SK-N-SH treated with all-trans-retinoic acid at 6 μM for 48 hours (cell line): Measurements from ENCODE around the gene CHID1.

Source experiments
- ATAC-seq: fragments of 200-7000 bp; cut with Tn5 transposase; 3 replicates; pipeline ENCODE4 v1.9.1; 2020; ENCODE audit warnings: mild to moderate bottlenecking, moderate library complexity
- ARNTL ChIP-seq: fragments of 450-650 bp; formaldehyde crosslinking; IDR thresholded peaks from 2 replicates; pipeline ENCODE4 v1.5.0; 2020; ENCODE audit warnings: low read depth, mild to moderate bottlenecking, moderate library complexity, borderline replicate concordance
- BACH2 ChIP-seq: fragments of 250-450 bp; sonication (Bioruptor Pico); IDR thresholded peaks from 2 replicates; pipeline ENCODE4 v1.9.0; 2021; ENCODE audit warnings: mild to moderate bottlenecking, borderline replicate concordance
- CREB5 ChIP-seq: fragments of 250-450 bp; sonication (Bioruptor Pico); IDR thresholded peaks from 2 replicates; pipeline ENCODE4 v1.5.1; 2020; ENCODE audit warnings: low read depth, mild to moderate bottlenecking, moderate library complexity
- CSRNP3 ChIP-seq: fragments of 250-450 bp; sonication (Bioruptor Pico); IDR thresholded peaks from 2 replicates; pipeline ENCODE4 v1.5.1; 2021; ENCODE audit warnings: mild to moderate bottlenecking, moderate library complexity
- ESRRG ChIP-seq: fragments of 250-450 bp; sonication (Bioruptor Pico); IDR thresholded peaks from 2 replicates; pipeline ENCODE4 v1.6.1; 2021; ENCODE audit warnings: mild to moderate bottlenecking
- GLIS3 ChIP-seq: fragments of 250-450 bp; sonication (Bioruptor Pico); IDR thresholded peaks from 2 replicates; pipeline ENCODE4 v1.5.0; 2020; ENCODE audit warnings: mild to moderate bottlenecking, moderate library complexity
- ISL1 ChIP-seq: fragments of 250-450 bp; sonication (Bioruptor Pico); IDR thresholded peaks from 2 replicates; pipeline ENCODE4 v2.1.2; 2022; ENCODE audit warnings: mild to moderate bottlenecking, moderate library complexity
- PPARA ChIP-seq: fragments of 250-450 bp; sonication (Bioruptor Pico); IDR thresholded peaks from 2 replicates; pipeline ENCODE4 v1.5.0; 2020; ENCODE audit warnings: mild to moderate bottlenecking, borderline replicate concordance
- RARB ChIP-seq: fragments of 250-450 bp; sonication (Bioruptor Pico); IDR thresholded peaks from 2 replicates; pipeline ENCODE4 v1.8.0; 2021; ENCODE audit warnings: mild to moderate bottlenecking, moderate library complexity
- SNAI2 ChIP-seq: fragments of 250-450 bp; sonication (Bioruptor Pico); IDR thresholded peaks from 2 replicates; pipeline ENCODE4 v1.5.0; 2020; ENCODE audit warnings: mild to moderate bottlenecking, moderate library complexity
- TOX ChIP-seq: fragments of 250-450 bp; sonication (Bioruptor Pico); IDR thresholded peaks from 2 replicates; pipeline ENCODE4 v1.8.0; 2021; ENCODE audit warnings: mild to moderate bottlenecking, moderate library complexity, borderline replicate concordance
- ZC3H10 ChIP-seq: fragments of 250-450 bp; sonication (Bioruptor Pico); IDR thresholded peaks from 2 replicates; pipeline ENCODE4 v1.5.1; 2021; ENCODE audit warnings: mild to moderate bottlenecking, moderate library complexity
- ZFP30 ChIP-seq: fragments of 450-650 bp; formaldehyde crosslinking; IDR thresholded peaks from 2 replicates; pipeline ENCODE4 v1.5.0; 2022; ENCODE audit warnings: mild to moderate bottlenecking, moderate library complexity
- ZNF565 ChIP-seq: fragments of 450-650 bp; formaldehyde crosslinking; conservative IDR thresholded peaks from 2 replicates; pipeline ENCODE4 v1.5.0; 2020; ENCODE audit warnings: low read depth, mild to moderate bottlenecking, moderate library complexity
- ZNF70 ChIP-seq: fragments of 450-650 bp; formaldehyde crosslinking; IDR thresholded peaks from 2 replicates; pipeline ENCODE4 v1.5.0; 2020; ENCODE audit warnings: mild to moderate bottlenecking, moderate library complexity
- ZNF8 ChIP-seq: fragments of 450-650 bp; formaldehyde crosslinking; IDR thresholded peaks from 2 replicates; pipeline ENCODE4 v1.5.0; 2020; ENCODE audit warnings: mild to moderate bottlenecking, moderate library complexity
- TF ChIP-seq, protein P1 (sequence below): fragments of 250-450 bp; sonication (Bioruptor Pico); IDR thresholded peaks from 2 replicates; pipeline ENCODE4 v1.5.0; 2020; ENCODE audit warnings: mild to moderate bottlenecking, moderate library complexity
- TF ChIP-seq, protein P2 (sequence below): fragments of 250-450 bp; sonication (Bioruptor Pico); IDR thresholded peaks from 2 replicates; pipeline ENCODE4 v1.8.0; 2021; ENCODE audit warnings: low read depth, mild to moderate bottlenecking, moderate library complexity, borderline replicate concordance

The CHID1 gene

GRCh38 chr11:883527-883926, 27.1 kb downstream of the CHID1 start:
- TF ChIP-seq SNAI2 (CRISPR knock-in tag), result no peak
- TF ChIP-seq PPARA (CRISPR knock-in tag), result no peak
- no peak for TF ChIP-seq CSRNP3 (CRISPR knock-in tag)
- TF ChIP-seq ESRRG (CRISPR knock-in tag), result no peak
- no peak for TF ChIP-seq ZNF70 (CRISPR knock-in tag)
- TF ChIP-seq, all 23 proteins: peak for 0
- no peak for ATAC-seq

DNA sequence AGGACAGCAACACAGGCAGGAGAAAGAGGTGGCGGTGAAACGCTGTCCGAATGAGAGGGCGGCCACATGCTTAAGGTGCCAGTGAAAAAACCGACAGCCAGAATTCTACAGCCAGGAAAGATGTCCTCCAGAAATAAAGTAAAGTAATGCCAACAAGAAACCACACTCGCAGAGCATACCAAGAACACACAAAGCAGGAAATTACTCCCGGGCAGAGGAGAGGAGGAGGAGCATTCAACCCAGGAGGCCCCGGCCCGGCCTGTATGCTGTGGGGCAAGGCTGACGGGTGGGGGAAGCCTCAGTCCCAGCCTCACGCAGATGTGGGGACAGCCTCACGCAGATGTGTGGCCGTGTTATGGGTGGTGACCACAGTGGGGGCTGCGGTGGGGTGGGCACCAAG, 28.0 kb downstream of the CHID1 start:
- ATAC-seq, result no peak
- no peak for TF ChIP-seq ISL1 (CRISPR knock-in tag)
- no peak for TF ChIP-seq CSRNP3 (CRISPR knock-in tag)
- TF ChIP-seq ARNTL (CRISPR knock-in tag), result no peak
- TF ChIP-seq GLIS3, result no peak
- no peak for TF ChIP-seq ZNF70 (CRISPR knock-in tag)
- no peak for TF ChIP-seq CREB5 (CRISPR knock-in tag)
- no peak for TF ChIP-seq ZNF565 (CRISPR knock-in tag)
- TF ChIP-seq BACH2 (CRISPR knock-in tag), result no peak
- TF ChIP-seq PPARA (CRISPR knock-in tag), result no peak
- no peak for TF ChIP-seq SNAI2 (CRISPR knock-in tag)
- TF ChIP-seq, protein P1, sequence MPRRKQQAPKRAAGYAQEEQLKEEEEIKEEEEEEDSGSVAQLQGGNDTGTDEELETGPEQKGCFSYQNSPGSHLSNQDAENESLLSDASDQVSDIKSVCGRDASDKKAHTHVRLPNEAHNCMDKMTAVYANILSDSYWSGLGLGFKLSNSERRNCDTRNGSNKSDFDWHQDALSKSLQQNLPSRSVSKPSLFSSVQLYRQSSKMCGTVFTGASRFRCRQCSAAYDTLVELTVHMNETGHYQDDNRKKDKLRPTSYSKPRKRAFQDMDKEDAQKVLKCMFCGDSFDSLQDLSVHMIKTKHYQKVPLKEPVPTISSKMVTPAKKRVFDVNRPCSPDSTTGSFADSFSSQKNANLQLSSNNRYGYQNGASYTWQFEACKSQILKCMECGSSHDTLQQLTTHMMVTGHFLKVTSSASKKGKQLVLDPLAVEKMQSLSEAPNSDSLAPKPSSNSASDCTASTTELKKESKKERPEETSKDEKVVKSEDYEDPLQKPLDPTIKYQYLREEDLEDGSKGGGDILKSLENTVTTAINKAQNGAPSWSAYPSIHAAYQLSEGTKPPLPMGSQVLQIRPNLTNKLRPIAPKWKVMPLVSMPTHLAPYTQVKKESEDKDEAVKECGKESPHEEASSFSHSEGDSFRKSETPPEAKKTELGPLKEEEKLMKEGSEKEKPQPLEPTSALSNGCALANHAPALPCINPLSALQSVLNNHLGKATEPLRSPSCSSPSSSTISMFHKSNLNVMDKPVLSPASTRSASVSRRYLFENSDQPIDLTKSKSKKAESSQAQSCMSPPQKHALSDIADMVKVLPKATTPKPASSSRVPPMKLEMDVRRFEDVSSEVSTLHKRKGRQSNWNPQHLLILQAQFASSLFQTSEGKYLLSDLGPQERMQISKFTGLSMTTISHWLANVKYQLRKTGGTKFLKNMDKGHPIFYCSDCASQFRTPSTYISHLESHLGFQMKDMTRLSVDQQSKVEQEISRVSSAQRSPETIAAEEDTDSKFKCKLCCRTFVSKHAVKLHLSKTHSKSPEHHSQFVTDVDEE (CRISPR knock-in tag), result no peak
- TF ChIP-seq ZC3H10, result no peak
- TF ChIP-seq, protein P2, sequence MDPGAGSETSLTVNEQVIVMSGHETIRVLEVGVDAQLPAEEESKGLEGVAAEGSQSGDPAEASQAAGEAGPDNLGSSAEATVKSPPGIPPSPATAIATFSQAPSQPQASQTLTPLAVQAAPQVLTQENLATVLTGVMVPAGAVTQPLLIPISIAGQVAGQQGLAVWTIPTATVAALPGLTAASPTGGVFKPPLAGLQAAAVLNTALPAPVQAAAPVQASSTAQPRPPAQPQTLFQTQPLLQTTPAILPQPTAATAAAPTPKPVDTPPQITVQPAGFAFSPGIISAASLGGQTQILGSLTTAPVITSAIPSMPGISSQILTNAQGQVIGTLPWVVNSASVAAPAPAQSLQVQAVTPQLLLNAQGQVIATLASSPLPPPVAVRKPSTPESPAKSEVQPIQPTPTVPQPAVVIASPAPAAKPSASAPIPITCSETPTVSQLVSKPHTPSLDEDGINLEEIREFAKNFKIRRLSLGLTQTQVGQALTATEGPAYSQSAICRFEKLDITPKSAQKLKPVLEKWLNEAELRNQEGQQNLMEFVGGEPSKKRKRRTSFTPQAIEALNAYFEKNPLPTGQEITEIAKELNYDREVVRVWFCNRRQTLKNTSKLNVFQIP (CRISPR knock-in tag), result no peak
- TF ChIP-seq ZNF8 (CRISPR knock-in tag), result no peak
- TF ChIP-seq ZFP30, result no peak
- no peak for TF ChIP-seq TOX
- TF ChIP-seq RARB (CRISPR knock-in tag), result no peak

DNA sequence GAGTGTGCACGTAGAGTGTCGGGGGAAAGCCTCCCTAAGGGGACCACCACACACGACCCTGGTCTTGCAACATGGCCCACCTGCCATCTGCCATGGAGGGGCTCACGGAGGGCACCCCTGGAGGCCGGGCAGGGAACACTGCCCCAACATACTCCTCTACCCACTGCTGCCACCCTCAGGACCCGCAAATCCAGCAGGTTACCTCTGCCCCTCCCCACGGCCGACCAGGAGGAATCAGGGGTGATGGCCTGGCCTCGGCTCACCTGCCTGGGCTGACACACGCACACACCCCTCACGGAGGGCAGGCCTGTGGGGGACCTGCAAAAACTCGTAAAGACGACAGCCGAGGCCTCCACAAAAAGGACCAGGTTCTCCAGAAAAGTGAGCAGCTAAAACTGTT, 30.2 kb downstream of the CHID1 start:
- TF ChIP-seq, protein P1 (CRISPR knock-in tag), result no peak
- TF ChIP-seq ARNTL (CRISPR knock-in tag), result no peak
- TF ChIP-seq PPARA (CRISPR knock-in tag), result no peak
- ATAC-seq, result no peak
